ENCODE measurements around the gene FKBP6.
"Not testable (repeated sequence)": the region's sequence is repeated elsewhere in the genome, so short reads cannot be mapped to it uniquely, and the experiment has no call there.

DNA sequence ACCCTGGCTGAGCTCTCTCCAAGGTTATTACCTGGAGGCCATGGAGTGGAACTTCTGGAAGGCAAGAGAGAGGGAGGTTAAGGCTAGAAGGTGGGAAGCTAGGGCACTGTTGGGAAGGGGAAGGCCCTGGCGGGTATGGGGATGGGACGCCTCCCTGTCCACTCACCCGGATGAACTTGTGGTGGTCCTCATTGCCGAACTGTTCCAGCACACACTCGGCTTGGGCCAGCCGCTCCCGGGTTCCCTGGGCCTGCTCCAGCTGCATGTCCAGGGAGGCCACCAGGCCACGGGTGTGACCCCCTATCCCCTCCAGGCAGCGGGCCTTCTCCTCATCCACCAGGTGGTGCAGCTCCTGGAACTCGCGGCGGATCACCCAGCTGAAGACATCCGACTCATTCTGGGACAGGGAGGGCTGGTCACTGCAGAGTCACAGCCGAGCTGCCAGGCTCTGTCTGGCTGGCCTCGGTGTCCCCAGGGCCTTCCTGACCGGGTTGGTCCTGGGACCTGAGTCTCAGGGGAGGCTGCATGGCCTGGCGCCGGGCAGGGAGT is 9.2 kb upstream of the FKBP6 start:
- TF ChIP-seq, protein P1, sequence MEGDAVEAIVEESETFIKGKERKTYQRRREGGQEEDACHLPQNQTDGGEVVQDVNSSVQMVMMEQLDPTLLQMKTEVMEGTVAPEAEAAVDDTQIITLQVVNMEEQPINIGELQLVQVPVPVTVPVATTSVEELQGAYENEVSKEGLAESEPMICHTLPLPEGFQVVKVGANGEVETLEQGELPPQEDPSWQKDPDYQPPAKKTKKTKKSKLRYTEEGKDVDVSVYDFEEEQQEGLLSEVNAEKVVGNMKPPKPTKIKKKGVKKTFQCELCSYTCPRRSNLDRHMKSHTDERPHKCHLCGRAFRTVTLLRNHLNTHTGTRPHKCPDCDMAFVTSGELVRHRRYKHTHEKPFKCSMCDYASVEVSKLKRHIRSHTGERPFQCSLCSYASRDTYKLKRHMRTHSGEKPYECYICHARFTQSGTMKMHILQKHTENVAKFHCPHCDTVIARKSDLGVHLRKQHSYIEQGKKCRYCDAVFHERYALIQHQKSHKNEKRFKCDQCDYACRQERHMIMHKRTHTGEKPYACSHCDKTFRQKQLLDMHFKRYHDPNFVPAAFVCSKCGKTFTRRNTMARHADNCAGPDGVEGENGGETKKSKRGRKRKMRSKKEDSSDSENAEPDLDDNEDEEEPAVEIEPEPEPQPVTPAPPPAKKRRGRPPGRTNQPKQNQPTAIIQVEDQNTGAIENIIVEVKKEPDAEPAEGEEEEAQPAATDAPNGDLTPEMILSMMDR (IDR thresholded peaks at IDR 0.05), result not testable (repeated sequence)
- TF ChIP-seq POLR2A (IDR thresholded peaks at IDR 0.05), result not testable (repeated sequence)

All from right lobe of liver (tissue), 4 donors.